OCI-LY1 (cell line): ENCODE measurements around the gene ZDBF2.

Experiments used
- CTCF ChIP-seq: fragments of 200-600 bp; sonication (generic), shearing (Covaris generic); IDR thresholded peaks from 2 replicates; pipeline ENCODE4 v1.5.1; 2017; ENCODE audit warnings: mild to moderate bottlenecking, antibody characterized with exemption, low read length, moderate library complexity, mixed read lengths
- EZH2 ChIP-seq: fragments of 200-600 bp; sonication (generic), shearing (Covaris generic); IDR thresholded peaks from 2 replicates; pipeline ENCODE4 v1.8.0; 2017; ENCODE audit warnings: borderline replicate concordance, mixed run types, mild to moderate bottlenecking, antibody characterized with exemption, low read length, moderate library complexity, mixed read lengths

- TF ChIP-seq CTCF (no peak), EZH2 (no peak)
Measured at GRCh38 chr2:206240327-206240726, 34.1 kb upstream of the ZDBF2 start.
